Measurements from ENCODE around the gene PLPPR3. TPM values are rescaled to one million over a fixed set of nuclear protein-coding genes. Genes with fewer than 3 reads are reported as not detected.

PLPPR3 gene
- total RNA-seq, 3 donors from 2014 or later: 0.19 TPM; not detected in 2

- no peak for TF ChIP-seq CTCF (IDR thresholded peaks at IDR 0.05)
- intact Hi-C loops (cut with DNase I, micrococcal nuclease): no loop called here
- H3K4me3 ChIP-seq: no peak overlapping the region
- H3K4me1 ChIP-seq (ENCODE audit: low read depth): peaks cover 39% of the 10 kb centered on the region
- peaks cover 33% of the 10 kb centered on the region for H3K36me3 ChIP-seq (ENCODE audit: low read depth)
- H3K9me3 ChIP-seq: no peaks in the 10 kb centered on the region
- DNase-seq (no peak), ATAC-seq (no peak)
Measured at GRCh38 chr19:802498-803098, 19.2 kb downstream of the PLPPR3 start.

GRCh38 chr19:801861-802497, 19.8 kb downstream of the PLPPR3 start:
- H3K36me3 ChIP-seq (ENCODE audit: low read depth): peaks cover 30% of the 10 kb centered on the region
- H3K9me3 ChIP-seq: no peaks in the 10 kb centered on the region
- DNase-seq (peak in 1 of 3 donors; percentile 35), ATAC-seq (no peak)
- peaks cover 39% of the 10 kb centered on the region for H3K4me1 ChIP-seq (ENCODE audit: low read depth)
- H3K4me3 ChIP-seq: no peak overlapping the region
- TF ChIP-seq CTCF (IDR thresholded peaks at IDR 0.05): no peak
- intact Hi-C loops (cut with DNase I, micrococcal nuclease): no loop called here

GRCh38 chr19:801030-801860, 20.5 kb downstream of the PLPPR3 start:
- H3K9me3 ChIP-seq: no peaks in the 10 kb centered on the region
- peak; percentile 60 to 74 (median 60) for DNase-seq
- peaks cover 25% of the 10 kb centered on the region for H3K36me3 ChIP-seq (ENCODE audit: low read depth)
- no peak for TF ChIP-seq CTCF (IDR thresholded peaks at IDR 0.05)
- intact Hi-C loops (cut with DNase I, micrococcal nuclease): no loop called here
- no peak for ATAC-seq
- peaks cover 41% of the 10 kb centered on the region for H3K4me1 ChIP-seq (ENCODE audit: low read depth)
- H3K4me3 ChIP-seq: no peak overlapping the region

- no peaks in the 10 kb centered on the region for H3K9me3 ChIP-seq
- ATAC-seq (peak; percentile 1), DNase-seq (peak; percentile 56 to 68 (median 64))
- peaks cover 48% of the 10 kb centered on the region for H3K4me1 ChIP-seq (ENCODE audit: low read depth)
- H3K4me3 ChIP-seq: no peak overlapping the region
- intact Hi-C loops (cut with DNase I, micrococcal nuclease): no loop called here
- no peak for TF ChIP-seq CTCF (IDR thresholded peaks at IDR 0.05)
- H3K36me3 ChIP-seq (ENCODE audit: low read depth): peaks cover 18% of the 10 kb centered on the region
Measured at GRCh38 chr19:800360-801029, 21.3 kb downstream of the PLPPR3 start.

- ATAC-seq (no peak), DNase-seq (peak in 1 of 3 donors; percentile 39)
- intact Hi-C loops (cut with DNase I, micrococcal nuclease): no loop called here
- Histone ChIP-seq H3K4me1 (ENCODE audit: low read depth) (peaks cover 48% of the 10 kb centered on the region), H3K4me3 (no peak overlapping the region), H3K9me3 (no peaks in the 10 kb centered on the region), H3K36me3 (ENCODE audit: low read depth) (peaks cover 6% of the 10 kb centered on the region)
- TF ChIP-seq CTCF (IDR thresholded peaks at IDR 0.05): no peak
Measured at GRCh38 chr19:799076-799881, 22.5 kb downstream of the PLPPR3 start.

All from mucosa of descending colon (tissue), 3 donors.